GM19025 (cell line): ENCODE measurements around the gene BRIP1.

Experiments
- ATAC-seq: cut with Tn5 transposase; IDR thresholded peaks from one replicate; pipeline ENCODE4 v1.9.1; 2021; ENCODE audit warnings: mild to moderate bottlenecking, low read depth, moderate library complexity; ENCODE audit not compliant: unreplicated experiment

BRIP1 gene

DNA sequence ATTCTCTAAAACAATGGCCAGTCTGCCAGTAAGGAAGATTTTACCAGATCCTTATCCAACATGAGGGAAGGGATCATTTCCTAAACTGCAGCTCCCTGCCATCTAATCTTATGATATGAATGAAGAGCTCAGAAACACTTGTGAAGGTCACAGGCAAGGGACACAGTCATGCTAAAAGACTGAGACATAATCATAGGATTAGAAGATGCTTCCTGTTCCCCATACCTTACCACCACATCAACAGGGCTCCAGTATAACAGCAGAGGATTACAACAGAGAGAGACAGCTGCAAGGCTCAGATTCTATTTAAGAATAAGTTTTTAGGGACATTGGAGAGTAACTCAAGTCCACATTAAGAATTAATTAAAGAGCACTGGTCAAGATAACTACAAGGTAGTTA is 93.3 kb downstream of the BRIP1 start:
- no peak for ATAC-seq

DNA sequence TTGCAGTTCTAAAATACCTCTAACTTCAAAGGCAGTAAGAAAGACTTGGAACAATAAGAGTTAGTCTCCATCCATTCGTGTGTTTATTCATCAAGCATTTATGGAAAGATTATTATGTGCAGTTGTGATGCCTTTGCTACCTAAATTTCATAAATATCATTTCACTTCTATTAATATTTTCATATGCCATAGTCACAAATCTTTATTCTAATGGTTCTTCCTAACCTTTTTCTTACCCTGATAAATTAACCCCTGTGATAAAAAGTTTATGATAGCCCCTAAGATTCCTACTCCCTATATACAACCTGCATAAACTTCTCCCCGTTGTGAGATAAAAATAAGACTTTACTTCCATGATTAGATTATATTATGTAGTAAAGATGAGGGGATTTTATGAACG is 94.9 kb downstream of the BRIP1 start:
- ATAC-seq: no peak

DNA sequence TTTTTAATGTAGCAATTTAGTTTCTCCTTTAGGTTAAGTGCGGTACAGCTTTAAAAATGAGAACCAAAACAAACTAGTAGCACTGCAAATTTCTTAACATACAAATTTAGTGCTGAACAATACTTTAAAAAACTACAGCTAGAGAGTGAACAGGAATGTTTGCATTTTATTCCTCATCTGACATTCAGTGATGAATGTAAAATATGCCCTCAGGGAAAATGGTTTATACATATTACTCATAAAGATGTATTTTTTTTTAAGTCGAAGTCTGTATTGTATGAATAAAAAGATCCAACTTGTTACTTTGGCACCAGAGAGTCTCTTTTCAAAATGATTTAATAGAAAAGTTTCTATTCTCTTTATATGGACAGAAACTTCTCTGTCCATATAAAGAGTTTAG is 96.8 kb downstream of the BRIP1 start:
- ATAC-seq: no peak

DNA sequence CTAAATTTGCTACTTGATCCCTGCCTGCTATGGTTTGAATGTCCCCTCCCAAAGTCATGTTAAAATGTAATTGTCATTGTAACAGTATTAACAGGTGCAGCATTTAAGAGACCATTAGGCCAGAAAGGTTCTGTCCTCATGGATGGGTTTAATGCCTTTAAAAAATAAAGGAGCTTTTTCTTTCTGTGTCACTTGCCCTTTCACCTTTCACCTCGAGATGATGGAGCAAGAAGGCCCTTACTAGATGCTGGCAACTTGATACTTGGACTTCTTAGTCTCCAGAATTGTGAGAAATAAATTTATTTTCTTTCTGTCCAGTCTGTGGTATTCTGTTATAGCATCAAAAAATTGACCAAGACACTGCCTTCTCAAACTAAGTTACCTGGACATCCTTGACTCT is 98.5 kb downstream of the BRIP1 start:
- ATAC-seq: no peak

DNA sequence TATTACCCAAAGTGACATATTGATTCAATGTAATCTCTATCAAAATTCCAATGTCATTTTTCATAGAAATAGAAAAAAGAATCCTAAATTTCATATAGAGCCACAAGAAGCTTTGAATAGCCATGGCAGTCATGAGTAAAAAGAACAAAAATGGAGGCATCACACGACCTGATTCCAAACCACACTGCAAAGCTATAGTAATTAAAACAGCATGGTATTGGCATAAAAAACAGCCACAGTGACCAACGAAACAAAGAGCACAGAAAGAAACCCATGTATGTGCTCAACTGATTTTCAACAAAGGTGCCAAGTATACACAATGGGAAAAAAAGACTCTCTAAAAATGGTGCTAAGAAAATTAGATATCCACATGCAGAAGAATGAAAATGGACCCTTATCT is 101.5 kb downstream of the BRIP1 start:
- ATAC-seq: no peak

DNA sequence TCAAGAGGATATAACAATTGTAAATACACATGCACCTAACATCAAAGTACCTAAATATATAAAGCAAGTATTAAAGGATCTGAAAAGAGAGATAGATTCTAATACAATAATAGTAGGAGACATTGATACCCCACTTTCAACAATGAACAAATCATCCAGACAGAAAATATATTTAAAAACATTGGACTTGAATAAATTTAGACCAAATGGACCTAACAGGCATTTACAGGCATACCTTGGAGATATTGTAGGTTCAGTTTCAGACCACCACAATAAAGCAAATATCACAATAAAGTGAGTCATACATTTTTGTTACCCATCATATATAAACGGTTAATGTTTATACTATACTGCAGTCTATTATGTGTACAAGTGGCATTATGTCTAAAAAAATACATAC is 104.0 kb downstream of the BRIP1 start:
- no peak for ATAC-seq

DNA sequence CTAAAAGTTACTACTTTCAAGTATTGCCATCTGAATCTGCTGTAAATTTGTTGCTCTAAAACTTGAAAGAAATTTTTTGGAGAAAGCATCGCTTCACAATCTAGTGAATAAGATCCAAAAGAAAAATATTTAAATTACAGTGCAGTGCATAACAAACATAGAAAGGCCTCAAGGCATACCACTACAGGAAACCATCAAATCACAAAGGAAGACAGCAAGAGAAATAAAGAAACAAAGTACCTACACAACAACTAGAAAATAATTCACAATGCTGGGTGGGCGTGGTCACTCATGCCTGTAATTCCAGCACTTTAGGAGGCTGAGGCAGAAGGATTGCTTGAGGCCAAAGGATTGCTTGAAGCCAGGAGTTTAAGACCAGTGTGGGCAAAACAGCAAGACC is 104.9 kb downstream of the BRIP1 start:
- no peak for ATAC-seq

DNA sequence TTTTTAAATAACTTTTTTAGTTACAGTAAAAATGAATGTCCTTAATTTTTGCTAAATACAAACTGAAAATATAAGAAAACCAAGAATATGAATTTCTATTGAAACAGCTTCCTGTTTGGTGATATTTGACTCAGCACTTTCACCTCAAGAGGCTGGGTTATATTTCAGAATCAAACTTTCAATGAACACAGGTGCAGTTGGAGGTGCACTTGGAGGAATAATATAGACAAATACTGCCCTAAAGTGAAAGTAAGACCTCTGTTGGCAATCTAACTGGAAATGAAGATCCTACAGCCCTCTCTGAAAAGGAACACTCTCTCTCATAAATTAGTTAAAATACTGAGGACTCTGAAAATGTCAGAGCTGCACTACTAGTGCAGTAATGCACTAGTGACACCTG is 106.2 kb downstream of the BRIP1 start:
- ATAC-seq: no peak

DNA sequence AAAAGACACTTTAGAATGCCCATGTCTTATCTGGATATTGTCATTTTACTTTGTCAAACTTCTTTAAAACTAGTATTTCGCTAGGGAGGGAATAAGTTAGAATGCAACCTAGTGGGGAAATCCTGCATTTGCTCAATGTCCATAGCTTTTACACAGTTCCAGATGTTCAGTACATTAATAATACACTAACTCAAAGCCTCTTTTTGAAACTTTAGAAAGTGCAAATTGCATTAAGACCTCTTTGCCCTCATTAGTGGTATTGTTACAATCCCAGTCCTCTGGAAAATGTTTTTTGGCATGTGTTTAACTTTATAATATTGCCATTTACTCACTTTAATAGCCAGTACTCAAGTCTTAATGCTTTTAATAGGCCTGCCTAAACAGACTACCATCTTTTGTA is 106.8 kb downstream of the BRIP1 start:
- ATAC-seq: no peak

DNA sequence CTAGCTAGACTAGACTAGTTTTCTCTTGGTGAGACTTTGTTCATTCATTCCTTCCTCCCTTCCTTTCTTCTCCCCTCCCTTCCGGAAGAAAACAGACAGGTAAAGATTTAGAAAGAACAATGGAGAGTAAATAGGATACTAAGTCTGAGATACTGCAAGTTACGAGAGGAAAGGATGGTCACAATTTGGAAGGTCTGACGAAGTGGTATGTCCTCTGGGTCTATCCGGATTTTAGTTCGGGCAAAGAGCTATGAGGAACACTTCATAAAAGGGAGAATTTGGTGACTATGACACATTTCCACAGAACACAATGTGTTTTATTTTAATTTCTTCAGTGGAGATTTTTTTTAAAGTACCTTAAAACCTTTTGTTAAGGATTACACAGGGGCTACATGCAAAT is 107.7 kb downstream of the BRIP1 start:
- no peak for ATAC-seq

DNA sequence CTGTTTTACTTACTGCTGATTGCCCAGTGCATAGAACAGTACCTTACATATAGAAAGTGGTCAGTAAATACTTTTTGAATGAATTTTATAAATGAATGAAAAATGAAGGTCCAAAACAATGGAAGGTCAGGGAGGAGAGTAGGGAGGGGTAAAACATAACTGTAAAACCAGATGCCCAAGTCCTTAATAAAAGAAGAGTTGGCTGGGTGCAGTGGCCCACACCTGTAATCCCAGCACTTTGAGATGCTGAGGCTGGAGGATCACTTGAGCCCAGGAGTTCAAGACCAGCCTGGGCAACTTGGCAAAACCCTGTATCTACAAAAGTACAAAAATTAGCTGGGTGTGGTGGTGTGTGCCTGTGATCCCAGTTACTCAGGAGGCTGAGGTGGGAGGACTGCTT is 108.2 kb downstream of the BRIP1 start:
- no peak for ATAC-seq

DNA sequence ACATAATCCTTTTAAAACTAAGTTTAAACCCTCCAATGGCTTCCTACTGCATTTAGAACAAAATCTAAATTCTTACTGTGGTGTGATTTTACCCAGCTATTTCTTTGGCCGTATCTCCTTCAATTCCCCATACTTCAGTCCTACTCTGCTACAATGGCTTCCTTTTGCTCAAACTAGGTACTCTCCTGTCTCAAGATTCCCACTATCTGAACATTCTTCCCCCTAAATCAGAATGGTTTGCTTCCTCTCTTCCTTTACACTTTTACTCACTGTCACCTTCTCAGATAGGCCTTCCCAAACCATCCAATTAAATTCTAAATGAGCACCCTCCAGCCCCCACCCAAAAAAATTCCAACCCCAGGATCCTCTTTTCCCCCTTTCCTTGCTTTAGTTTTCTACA is 109.2 kb downstream of the BRIP1 start:
- ATAC-seq: no peak

DNA sequence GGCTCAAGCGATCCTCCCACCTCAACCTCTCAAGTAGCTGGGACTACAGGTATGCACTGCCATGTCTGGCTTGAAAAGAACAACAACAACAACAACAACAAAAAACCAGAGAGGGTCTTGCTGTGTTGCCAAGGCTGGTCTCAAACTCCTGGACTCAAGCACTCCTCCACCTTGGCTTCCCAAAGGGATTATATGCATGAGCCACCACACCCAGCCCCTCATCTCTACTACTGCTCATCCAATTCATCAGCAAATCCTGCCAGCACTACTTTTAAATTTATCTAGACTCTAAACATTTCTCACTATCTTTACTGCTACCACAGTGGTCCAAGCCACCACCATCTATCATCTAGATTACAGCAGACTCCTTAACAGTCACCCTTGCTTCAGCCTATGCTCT is 109.6 kb downstream of the BRIP1 start:
- no peak for ATAC-seq

DNA sequence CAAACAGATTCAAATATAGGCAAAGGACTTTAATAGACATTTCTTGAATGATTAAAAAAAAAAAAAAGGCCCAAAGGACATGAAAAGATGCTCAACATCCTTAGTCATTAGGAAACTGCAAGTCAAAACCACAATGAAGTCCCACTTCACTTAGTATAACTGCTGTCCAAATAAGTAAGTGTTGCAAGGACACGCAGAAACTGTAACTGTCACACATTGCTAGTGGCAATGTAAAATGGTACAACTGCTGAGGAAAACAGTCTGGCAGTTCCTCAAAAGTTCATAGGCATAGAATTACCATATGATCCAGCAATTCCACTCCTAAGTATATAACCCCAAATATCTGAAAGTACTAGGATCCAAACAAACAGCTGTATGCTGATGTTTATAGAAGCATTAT is 112.7 kb downstream of the BRIP1 start:
- peak; percentile 98 for ATAC-seq

DNA sequence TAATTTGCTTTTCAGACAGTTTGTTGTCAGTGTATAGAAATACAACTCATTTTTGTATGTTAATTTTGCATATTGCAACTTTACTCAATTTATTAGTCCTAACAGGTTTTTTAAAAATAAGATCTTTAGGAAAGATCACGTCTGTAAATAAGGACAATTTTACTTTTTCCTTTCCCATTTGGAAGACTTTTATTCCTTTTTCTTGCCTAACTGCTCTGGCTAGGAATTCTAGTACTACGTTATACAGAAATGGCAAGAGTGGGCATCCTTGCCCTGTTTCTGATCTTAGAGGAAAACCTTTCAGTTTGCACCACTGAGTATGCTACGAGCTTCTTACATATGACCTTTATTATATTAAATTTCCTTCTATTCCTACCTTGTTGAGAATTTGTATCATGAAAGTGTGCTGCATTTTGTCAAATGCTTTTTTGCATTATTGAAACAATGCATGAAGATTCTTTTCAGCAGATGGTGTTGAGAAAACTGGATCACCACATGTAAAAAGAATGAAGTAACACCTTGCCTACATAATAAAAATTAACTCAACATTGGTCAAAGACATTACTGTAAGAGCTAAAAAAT is 113.4 kb downstream of the BRIP1 start:
- ATAC-seq: no peak

DNA sequence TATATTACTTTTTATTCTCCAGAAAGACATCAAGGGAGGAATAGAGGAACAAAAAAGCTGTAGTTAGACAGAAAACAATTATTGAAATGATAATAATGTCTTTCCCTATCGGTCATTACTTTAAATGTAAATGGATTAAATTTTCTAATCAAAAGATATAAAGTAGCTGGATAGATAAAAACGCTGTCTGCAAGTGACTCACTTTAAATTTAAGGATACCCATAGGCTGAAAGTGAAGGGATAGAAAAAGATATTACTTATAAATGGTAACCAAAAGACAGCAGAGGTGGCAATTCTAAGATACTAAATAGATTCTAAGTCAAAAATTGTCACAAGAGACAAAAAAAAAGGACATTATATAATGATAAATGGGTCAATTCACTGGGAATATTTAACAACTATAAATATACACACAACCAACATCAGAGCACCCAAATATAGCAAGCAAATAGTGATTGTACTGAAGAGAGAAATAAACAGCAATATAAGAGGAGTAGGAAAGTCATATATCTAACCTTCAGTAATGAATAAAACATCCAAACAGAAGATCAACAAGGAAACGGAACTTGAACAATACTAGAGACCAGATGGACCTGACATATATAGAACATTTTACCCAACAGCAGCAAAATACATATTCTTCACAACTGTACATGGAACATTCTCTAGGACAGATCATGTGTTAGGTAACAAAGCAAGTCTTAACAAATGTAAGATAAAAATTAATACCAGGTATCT is 116.9 kb downstream of the BRIP1 start:
- ATAC-seq: no peak

DNA sequence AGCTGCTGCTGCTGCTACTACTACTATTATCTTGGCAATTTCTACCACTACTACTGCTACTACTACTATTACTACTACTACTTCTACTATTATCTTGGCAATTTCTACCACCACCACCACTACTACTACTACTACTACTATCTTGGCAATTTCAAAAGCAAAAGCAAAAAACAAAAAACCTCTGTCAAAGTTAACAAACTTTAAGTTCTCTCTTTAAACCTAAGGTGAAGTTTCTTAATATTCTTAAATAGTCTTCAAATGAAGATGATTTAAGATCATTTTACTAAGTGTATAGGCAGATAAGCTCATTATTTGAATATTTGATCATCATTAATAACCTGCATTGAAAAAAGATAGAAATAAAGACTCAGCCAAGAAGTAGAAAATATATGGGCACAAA is 118.5 kb downstream of the BRIP1 start:
- no peak for ATAC-seq

DNA sequence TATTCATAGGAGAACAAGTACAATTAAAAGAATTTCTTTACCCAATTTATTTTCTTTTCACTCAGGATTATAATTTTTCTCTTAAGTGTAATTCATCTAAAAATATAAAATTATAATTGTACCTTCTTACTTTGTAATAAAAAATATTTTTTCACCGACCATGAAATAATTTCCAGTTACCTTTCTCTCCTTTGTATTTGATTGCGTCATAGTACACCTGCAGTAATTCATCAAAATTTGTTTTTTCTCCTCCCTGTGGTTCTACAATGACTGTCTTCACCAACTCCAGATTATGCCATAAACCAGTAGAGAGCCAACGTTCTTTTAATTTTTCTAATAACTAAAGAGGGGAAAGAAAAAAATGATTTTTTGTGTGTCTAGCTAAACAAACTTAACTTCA is 119.1 kb downstream of the BRIP1 start:
- ATAC-seq: no peak

DNA sequence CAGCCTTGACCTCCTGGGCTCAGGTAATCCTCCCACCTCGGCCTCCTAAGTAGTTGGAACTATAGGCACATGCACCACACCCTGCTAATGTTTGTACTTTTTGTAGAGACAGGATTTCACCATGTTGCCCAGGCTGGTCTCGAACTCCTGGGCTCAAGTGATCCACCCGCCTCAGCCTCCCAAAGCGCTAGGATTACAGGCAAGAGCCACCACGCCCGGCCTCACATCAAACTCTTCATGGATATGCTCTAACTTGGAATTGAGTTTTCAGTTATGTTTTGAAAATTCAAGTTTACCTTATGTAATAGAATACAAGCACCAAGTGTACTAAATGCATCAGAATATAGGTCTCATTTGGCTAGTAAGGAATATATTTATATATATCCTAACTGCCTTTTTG is 119.6 kb downstream of the BRIP1 start:
- no peak for ATAC-seq

DNA sequence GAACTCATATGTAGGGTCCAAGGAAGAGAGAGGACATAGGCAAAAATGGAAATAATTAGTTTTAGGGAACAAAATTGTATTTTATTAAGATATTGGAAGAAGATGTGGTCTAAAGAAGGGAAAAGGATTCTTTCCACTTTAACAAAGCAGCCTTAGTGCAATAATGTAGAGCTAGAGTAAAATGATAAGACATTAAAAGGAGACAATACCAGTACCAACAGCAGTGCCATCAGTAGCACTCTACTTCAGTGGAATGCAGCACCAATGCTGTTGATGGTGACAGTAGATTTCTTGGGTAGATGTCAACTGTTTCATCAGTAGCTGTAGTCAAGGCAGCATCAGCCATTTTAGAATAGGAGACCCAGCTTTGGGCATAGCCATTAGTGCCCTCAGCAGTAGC is 124.3 kb downstream of the BRIP1 start:
- no peak for ATAC-seq

DNA sequence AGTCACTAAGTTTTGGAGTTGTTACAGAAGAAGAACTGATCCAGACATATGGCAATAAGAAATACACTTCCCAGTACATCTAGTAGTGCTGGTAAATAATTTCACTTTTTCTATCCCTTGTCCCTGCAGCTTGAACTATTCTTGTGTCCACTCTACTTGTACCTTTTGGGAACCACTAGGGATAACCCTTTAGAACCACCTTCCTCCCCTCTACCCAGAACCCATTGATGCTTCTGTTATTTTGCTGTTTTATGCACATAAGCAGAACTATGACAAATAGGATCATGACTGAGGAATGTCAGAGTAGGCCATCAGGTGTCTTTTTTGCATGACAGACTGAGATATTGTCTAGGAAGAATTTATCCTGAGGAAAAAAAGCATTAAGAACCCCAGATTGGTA is 125.1 kb downstream of the BRIP1 start:
- no peak for ATAC-seq

DNA sequence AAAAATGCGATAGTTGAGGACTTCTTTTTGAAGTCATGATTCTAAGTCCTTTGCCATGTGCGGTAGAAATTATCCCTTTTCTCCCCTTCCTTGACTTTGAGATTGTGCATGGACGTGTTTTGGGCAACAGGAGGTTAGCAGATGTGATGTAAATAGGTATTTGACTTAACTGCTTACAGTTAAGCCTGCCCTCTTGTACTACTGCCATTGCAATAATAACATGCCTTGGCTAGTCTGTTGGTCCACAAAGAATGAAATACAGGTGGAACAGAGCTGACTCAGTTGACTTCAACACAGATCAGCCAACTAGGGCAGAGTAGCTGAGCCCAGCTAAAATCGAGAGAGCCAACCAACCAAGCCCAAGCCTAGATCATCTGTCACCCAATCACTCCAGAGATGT is 125.5 kb downstream of the BRIP1 start:
- ATAC-seq: no peak

DNA sequence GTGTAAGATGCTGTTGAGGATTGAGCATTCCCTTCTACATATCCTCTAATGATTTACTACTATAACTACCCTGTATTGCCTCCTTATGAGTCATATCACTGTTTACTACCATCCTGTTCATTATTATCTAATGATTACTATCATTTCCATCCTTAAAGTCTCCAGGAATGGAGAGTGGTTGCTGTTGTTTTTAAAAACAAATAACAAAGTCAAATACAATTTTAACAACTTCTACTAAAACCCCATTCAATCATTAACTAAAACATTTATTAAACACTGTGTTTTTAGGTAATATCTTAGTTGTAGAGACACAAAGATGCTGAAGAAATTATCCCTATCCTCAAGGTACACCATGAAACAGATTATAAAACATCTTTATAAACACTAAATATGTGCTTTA is 126.9 kb downstream of the BRIP1 start:
- no peak for ATAC-seq
